Lower leg skin (tissue), 4 donors: ENCODE measurements around the gene C6orf62. TPM values are rescaled to one million over a fixed set of nuclear protein-coding genes. Genes with fewer than 3 reads are reported as not detected.
"Not testable (repeated sequence)": the region's sequence is repeated elsewhere in the genome, so short reads cannot be mapped to it uniquely, and the experiment has no call there.

Source experiments
- DNase-seq, 2 donors: peaks; one replicate each; pipeline ENCODE4 v3.0.0-alpha.2; 2019; ENCODE audit warnings: low spot score in 2 of 2
- H3K4me3 ChIP-seq: fragments of 200-600 bp; sonication (generic); 2 replicates; pipeline ENCODE4 v1.5.1; 2017; ENCODE audit warnings: mild to moderate bottlenecking, low read depth; ENCODE audit not compliant: poor library complexity, severe bottlenecking
- CTCF ChIP-seq, 3 donors: fragments of 450-650 bp; IDR thresholded peaks; one replicate each; pipeline ENCODE4 v1.5.1; 2016; ENCODE audit warnings: antibody characterized with exemption in 3 of 3, mild to moderate bottlenecking in 3 of 3, moderate library complexity in 2 of 3
- POLR2A ChIP-seq, 2 donors: fragments of 450-650 bp; IDR thresholded peaks; one replicate each; pipeline ENCODE4 v1.6.1; 2016 to 2017; ENCODE audit warnings: antibody characterized with exemption in 2 of 2, mild to moderate bottlenecking in 1 of 2, moderate library complexity in 1 of 2
- WGBS, 2 donors: methylation state at CpG; one replicate each; pipeline ENCODE4 v1.1.5; 2018; 5-methylcytosine and 5-hydroxymethylcytosine counted together
- intact Hi-C: fragments of 100-400 bp; cut with DNase I; formaldehyde crosslinking; loops from one replicate; pipeline ENCODE4 v1.15.0; 2023; ENCODE audit warnings: low total_unique reads
- total RNA-seq, 4 donors: library from RNA; depleted of rRNA; stranded (reverse); fragments of >200 nt; gene quantifications; one replicate each; pipeline ENCODE4 v1.1.0, GENCODE V29; 2016

Gene C6orf62
- total RNA-seq, 4 donors from 2014 or later = 50.9 to 63.3 (median 52.8) TPM

- 97 to 100% methylated on average over 1 of the region's 1 CpG for WGBS, 2 donors
- no peak for TF ChIP-seq CTCF (IDR thresholded peaks at IDR 0.05)
- no peak for TF ChIP-seq POLR2A (IDR thresholded peaks at IDR 0.05)
- no peak overlapping the region for H3K4me3 ChIP-seq
- DNase-seq = no peak
- intact Hi-C loops = no loop called here
These were observed 32.5 kb downstream of the C6orf62 start for GRCh38 chr6:24686408-24686807.

- no peak for TF ChIP-seq POLR2A (IDR thresholded peaks at IDR 0.05)
- H3K4me3 ChIP-seq = no peak overlapping the region
- intact Hi-C loops = no loop called here
- DNase-seq = no peak
- WGBS, 2 donors = 73 to 78% methylated on average over 10 to 12 of the region's 12 CpGs
These were observed 35.4 kb downstream of the C6orf62 start for GRCh38 chr6:24683297-24684296.

- WGBS, 2 donors = 71 to 83% methylated on average over 7 of the region's 7 CpGs
- H3K4me3 ChIP-seq = no peak overlapping the region
- intact Hi-C loops = no loop called here
- TF ChIP-seq CTCF (IDR thresholded peaks at IDR 0.05) (no peak), POLR2A (IDR thresholded peaks at IDR 0.05) (no peak)
- no peak for DNase-seq
These were observed 38.4 kb downstream of the C6orf62 start for GRCh38 chr6:24680582-24680981.

GRCh38 chr6:24678792-24679352 is 40.1 kb downstream of the C6orf62 start:
- H3K4me3 ChIP-seq, intact Hi-C loops, DNase-seq: not testable (repeated sequence)
- WGBS, 2 donors = 88 to 89% methylated on average over 11 of the region's 11 CpGs

GRCh38 chr6:24673625-24674024 is 45.3 kb downstream of the C6orf62 start:
- intact Hi-C loops = no loop called here
- WGBS, 2 donors = 79 to 88% methylated on average over 2 of the region's 2 CpGs
- no peak for DNase-seq
- TF ChIP-seq CTCF (IDR thresholded peaks at IDR 0.05) (no peak), POLR2A (IDR thresholded peaks at IDR 0.05) (no peak)
- H3K4me3 ChIP-seq = no peak overlapping the region

GRCh38 chr6:24672620-24673182 is 46.3 kb downstream of the C6orf62 start:
- DNase-seq = no peak
- intact Hi-C loops = no loop called here
- TF ChIP-seq CTCF (IDR thresholded peaks at IDR 0.05) (no peak), POLR2A (IDR thresholded peaks at IDR 0.05) (no peak)
- no peak overlapping the region for H3K4me3 ChIP-seq
- WGBS, 2 donors = 85 to 92% methylated on average over 6 of the region's 6 CpGs

- DNase-seq, H3K4me3 ChIP-seq, intact Hi-C loops: not testable (repeated sequence)
- 94 to 98% methylated on average over 4 of the region's 4 CpGs for WGBS, 2 donors
These were observed 47.9 kb downstream of the C6orf62 start for GRCh38 chr6:24671077-24671476.

GRCh38 chr6:24670492-24670891 is 48.5 kb downstream of the C6orf62 start:
- H3K4me3 ChIP-seq, DNase-seq, intact Hi-C loops: not testable (repeated sequence)
